Cardiac muscle cell (in vitro differentiated cells and primary cell): ENCODE data around the gene TMEM238. TPM values are rescaled to one million over a fixed set of nuclear protein-coding genes. Genes with fewer than 3 reads are reported as not detected.
"Not testable (repeated sequence)": the region's sequence is repeated elsewhere in the genome, so short reads cannot be mapped to it uniquely, and the experiment has no call there.

Source experiments
- DNase-seq, 2 donors: peaks; one replicate each; pipeline versions ENCODE4 v3.0.0 to v3.0.0-alpha.2; 2010 to 2017; ENCODE audit warnings: low read depth in 1 of 2, low spot score in 1 of 2
- H3K27ac ChIP-seq: fragments of 200-600 bp; sonication (generic); 2 replicates; pipeline ENCODE4 v1.5.1; 2016
- H3K27me3 ChIP-seq: fragments of 200-600 bp; sonication (generic); 2 replicates; pipeline ENCODE4 v1.6.0; 2016; ENCODE audit warnings: control low read depth
- H3K36me3 ChIP-seq: fragments of 200-600 bp; sonication (generic); 2 replicates; pipeline ENCODE4 v1.5.1; 2016; ENCODE audit warnings: control low read depth
- H3K4me1 ChIP-seq: fragments of 200-600 bp; sonication (generic); 2 replicates; pipeline ENCODE4 v1.8.1; 2017; ENCODE audit warnings: low read depth, mild to moderate bottlenecking, mixed run types
- H3K4me3 ChIP-seq: fragments of 200-600 bp; sonication (generic); 2 replicates; pipeline ENCODE4 v1.5.1; 2016; ENCODE audit warnings: mild to moderate bottlenecking
- H3K9me3 ChIP-seq: fragments of 200-600 bp; sonication (generic); 2 replicates; pipeline ENCODE4 v1.5.1; 2017; ENCODE audit warnings: low read depth, mild to moderate bottlenecking, control low read depth
- polyA plus RNA-seq: library from polyadenylated mRNA; unstranded; fragments of >200 nt; fragmentation: Nextera tagmentation; extraction: Ambion mirVana; gene quantifications from 2 replicates; pipeline ENCODE4 v1.2.1, GENCODE V29; 2016
- total RNA-seq: library from RNA; depleted of rRNA; stranded (reverse); fragments of >200 nt; gene quantifications from 2 replicates; pipeline ENCODE4 v1.2.3, GENCODE V29; 2016
- TF ChIP-seq, protein P1 (sequence below): IDR thresholded peaks from 2 replicates; pipeline ENCODE4 v1.5.1; 2012; ENCODE audit warnings: low read depth, mild to moderate bottlenecking, low read length

The TMEM238 gene
- total and polyA plus RNA-seq, 2 experiments from 2014 or later = 0.27 to 1.7 TPM

DNA sequence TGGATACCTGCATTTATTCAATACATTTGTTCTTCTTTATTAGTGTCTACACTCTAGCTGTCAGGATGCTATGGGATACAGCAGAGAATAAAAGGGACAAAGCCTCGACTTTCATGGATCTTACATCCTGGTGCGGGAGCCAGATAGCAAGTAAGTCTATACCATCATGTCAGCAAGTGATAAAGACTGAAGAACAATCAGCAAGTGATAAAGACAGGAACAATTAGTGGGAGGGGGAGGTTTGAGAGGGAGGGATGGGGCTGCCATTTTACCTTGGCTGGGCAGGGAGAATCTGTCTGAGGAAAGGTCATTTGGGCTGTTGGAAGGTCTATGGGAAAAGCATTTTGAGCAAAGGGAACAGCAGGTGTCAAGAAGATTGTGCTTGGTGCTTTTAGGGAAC is 26.1 kb upstream of the TMEM238 start:
- H3K9me3 ChIP-seq = no peaks in the 10 kb centered on the region
- peaks cover 12% of the 10 kb centered on the region for H3K36me3 ChIP-seq
- no peak overlapping the region for H3K4me3 ChIP-seq
- TF ChIP-seq, protein P1, sequence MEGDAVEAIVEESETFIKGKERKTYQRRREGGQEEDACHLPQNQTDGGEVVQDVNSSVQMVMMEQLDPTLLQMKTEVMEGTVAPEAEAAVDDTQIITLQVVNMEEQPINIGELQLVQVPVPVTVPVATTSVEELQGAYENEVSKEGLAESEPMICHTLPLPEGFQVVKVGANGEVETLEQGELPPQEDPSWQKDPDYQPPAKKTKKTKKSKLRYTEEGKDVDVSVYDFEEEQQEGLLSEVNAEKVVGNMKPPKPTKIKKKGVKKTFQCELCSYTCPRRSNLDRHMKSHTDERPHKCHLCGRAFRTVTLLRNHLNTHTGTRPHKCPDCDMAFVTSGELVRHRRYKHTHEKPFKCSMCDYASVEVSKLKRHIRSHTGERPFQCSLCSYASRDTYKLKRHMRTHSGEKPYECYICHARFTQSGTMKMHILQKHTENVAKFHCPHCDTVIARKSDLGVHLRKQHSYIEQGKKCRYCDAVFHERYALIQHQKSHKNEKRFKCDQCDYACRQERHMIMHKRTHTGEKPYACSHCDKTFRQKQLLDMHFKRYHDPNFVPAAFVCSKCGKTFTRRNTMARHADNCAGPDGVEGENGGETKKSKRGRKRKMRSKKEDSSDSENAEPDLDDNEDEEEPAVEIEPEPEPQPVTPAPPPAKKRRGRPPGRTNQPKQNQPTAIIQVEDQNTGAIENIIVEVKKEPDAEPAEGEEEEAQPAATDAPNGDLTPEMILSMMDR = no peak
- H3K4me1 ChIP-seq = no peaks in the 10 kb centered on the region
- no peaks in the 10 kb centered on the region for H3K27me3 ChIP-seq
- DNase-seq = no peak
- H3K27ac ChIP-seq = no peak overlapping the region

DNA sequence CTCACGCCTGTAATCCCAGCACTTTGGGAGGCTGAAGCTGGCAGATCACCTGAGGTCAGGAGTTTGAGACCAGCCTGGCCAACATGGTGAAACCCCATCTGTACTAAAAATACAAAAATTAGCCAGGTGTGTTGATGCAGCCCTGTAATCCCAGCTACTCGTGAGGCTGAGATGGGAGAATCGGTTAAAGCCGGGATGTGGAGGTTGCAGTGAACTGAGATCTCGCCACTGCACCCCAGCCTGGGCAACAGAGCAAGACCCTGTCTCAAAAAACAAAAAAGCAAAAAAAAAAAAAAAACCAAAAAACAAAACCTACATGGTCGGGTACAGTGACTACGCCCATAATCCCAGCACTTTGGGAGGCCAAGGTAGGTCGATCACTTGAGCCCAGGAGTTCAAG is 25.1 kb upstream of the TMEM238 start:
- not testable (repeated sequence) for H3K27ac ChIP-seq, H3K9me3 ChIP-seq, H3K4me3 ChIP-seq, H3K27me3 ChIP-seq, DNase-seq, H3K4me1 ChIP-seq
- peaks cover 12% of the 10 kb centered on the region for H3K36me3 ChIP-seq

DNA sequence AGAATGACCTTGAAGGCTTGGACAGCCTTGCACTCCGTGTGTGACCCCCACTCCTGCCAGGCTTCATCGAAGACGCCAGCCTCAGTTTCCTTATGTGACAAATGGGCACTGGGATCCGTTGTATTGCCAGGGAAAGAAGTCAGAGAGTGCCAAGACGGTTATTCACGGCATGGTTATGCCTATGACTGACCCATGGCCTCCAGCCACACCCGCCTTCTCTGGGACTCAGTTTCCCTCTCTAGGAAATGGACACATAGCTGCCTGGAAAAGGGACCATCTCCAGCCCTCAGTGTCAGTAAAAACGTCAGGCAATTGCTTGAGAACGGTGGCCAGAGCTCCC is 24.4 kb upstream of the TMEM238 start:
- H3K27ac ChIP-seq = peak overlapping the region; percentile 97
- peaks cover 16% of the 10 kb centered on the region for H3K36me3 ChIP-seq
- H3K4me1 ChIP-seq = no peaks in the 10 kb centered on the region
- DNase-seq = no peak
- H3K27me3 ChIP-seq = no peaks in the 10 kb centered on the region
- no peaks in the 10 kb centered on the region for H3K9me3 ChIP-seq
- TF ChIP-seq, protein P1 = no peak
- H3K4me3 ChIP-seq = peak overlapping the region; percentile 13

DNA sequence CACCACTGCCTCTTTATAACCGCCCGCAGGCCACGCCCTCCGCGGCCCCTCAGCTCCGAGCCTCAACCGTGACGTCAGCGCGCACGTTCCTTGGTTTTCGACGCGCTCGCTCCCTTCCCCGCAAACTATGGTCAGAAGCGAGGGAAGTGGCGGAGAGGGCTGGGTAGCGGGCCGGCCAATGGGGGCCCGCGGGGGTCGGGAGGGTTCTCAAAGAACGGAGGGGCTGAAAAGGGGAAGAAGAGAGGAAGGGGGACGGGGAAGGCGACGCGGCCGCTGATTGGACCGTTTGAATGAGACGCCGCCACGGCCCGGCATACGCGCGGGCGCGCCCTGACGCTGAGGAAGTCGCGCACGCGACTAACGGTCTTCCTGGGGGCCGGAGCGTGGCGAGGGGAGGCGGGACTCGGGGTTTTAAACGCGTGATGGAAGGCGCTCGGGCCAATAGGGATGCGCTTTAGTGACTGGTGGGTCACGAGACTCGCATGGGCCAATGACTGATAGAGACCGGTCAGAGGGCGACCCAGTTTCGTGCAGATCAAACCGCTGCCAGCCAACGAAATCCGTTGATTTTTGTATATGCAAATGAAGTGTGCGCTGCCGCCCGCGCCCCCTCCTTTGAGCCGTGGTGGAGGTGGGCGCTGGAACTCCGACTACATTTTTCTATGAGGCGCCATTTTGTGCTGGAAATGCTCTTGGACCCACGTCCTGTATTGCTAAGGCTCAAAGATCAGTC is 23.9 kb upstream of the TMEM238 start:
- TF ChIP-seq, protein P1 = no peak
- DNase-seq = peak; percentile 100
- no peaks in the 10 kb centered on the region for H3K4me1 ChIP-seq

DNA sequence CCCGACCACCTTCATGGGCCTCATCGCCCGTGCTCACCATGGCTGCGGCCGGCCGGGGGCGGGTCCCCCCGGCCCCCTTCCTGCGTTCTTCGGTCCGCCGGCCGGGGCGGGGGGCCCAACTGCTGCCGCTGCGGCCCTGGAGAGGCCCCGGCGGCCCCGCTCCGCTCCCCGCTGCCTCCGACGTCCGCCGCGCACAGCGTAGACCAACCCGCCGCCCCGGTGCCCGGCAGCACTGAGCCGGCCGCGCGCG is 23.4 kb upstream of the TMEM238 start, which contains the start of gene UBE2S:
TSS of gene UBE2S (minus strand) at position 239 of the 250 bp plus-strand sequence. CDS start at position 40, 199 bp downstream.
- H3K27me3 ChIP-seq, H3K9me3 ChIP-seq, H3K4me1 ChIP-seq, DNase-seq: not testable (repeated sequence)
- Histone ChIP-seq H3K27ac (peak within 1 kb of the TSS; percentile 97), H3K4me3 (peak within 1 kb of the TSS; percentile 82), H3K36me3 (peaks cover 25% of the 10 kb centered on the region)

More for the DNA sequence above, 23.9 kb upstream of the TMEM238 start:
- Histone ChIP-seq H3K27me3 (no peaks in the 10 kb centered on the region), H3K36me3 (peaks cover 20% of the 10 kb centered on the region), H3K4me3 (peak overlapping the region; percentile 82), H3K27ac (peak overlapping the region; percentile 97), H3K9me3 (no peaks in the 10 kb centered on the region)

DNA sequence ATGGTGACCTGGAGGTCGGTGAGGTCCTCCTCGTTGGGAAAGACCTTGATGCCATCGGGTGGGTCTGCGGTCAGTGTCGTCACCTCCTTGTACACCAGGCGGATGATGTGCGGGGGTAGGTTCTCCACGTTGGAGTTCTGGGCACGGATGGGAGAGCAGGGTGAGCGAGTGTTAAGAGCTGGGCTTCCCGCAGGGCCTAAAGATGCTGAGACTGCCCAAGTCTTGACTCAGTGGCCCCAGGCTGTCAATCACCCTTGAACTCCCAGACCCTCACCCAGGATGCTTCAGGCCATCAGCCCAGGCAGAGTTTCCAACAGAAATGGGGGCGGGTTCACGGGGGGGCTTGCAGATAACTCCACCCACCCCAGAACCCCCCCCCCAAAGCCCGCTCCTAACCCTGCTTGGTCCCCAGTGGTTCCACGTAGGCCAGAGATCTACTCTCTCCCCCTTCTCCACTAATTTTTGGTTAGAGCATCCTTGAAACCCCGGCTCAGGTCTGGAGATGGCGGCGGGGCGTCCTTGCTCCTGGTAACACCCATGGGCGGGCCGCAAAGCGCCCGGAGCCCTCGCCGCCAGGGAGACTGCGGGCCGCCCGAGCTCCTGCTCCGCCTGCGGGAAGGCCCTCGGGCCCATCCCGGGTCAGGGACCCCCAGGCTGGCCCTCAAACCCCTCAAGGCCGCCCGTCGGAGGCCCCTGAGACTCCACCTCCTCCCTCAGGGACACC is 22.9 kb upstream of the TMEM238 start:
- Histone ChIP-seq H3K4me3 (peak overlapping the region; percentile 82), H3K4me1 (no peaks in the 10 kb centered on the region), H3K36me3 (peaks cover 30% of the 10 kb centered on the region), H3K9me3 (no peaks in the 10 kb centered on the region), H3K27me3 (no peaks in the 10 kb centered on the region), H3K27ac (peak overlapping the region; percentile 94)
- DNase-seq = peak; percentile 53 to 56
- TF ChIP-seq, protein P1 = no peak
